Measurements from ENCODE around the gene ZNF195.
A peak's percentile ranks its signal among the peaks of the same experiment; 100 is the strongest.
"Not testable (repeated sequence)": the region's sequence is repeated elsewhere in the genome, so short reads cannot be mapped to it uniquely, and the experiment has no call there.

ZNF195 gene

DNA sequence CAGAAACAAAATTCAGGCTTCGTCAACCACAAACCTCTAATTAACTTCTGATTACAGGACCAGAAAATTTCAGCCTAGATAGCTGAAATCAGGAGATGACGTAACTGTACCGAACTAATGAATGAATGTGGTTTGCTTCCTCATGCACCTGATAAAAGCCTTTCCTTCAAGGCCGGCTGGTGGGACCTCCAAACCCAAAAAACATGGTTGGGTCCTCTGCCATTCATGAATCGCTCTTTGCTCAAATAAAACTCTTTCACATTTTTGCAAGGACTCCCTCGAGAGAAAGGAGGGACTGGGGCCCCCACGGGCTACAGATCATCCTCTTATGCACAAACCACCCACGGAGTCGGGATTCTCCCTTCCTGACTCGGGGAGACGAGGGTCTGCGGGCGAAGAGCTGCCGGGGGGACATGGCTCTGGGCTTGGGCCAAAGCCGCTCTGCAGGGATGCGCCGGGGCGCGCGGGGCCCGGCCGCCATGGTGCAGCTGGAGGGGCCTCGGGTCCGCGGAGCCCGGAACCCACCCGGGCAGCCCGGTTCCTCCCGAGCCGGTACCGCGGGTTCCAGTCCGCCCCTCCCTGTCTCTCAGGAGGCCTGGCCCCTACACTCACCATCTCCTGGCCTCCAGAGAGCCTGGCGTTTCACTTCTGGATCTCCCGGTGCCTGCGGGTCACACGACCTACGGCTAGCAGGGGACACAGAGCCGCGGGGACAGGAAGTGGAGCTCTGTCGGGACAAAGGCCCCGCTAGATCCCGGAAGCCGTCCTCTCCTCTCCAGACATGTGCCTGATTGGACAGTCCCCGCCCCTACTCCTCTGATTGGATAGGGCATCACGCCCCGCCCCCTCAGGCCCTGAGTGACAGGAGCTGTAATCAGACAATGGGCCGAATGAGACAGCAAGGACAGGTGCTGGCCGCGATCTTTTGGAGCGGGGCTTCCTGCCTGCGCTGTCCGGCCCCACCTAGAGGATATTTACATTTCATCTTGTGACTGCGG is at the start of gene ZNF195:
Gene ZNF195 (minus strand): TSS at position 721 of the 998 bp plus-strand sequence. CDS start 106 bp downstream, at position 615.
- DNase-seq: peak; percentile 95 to 97

DNA sequence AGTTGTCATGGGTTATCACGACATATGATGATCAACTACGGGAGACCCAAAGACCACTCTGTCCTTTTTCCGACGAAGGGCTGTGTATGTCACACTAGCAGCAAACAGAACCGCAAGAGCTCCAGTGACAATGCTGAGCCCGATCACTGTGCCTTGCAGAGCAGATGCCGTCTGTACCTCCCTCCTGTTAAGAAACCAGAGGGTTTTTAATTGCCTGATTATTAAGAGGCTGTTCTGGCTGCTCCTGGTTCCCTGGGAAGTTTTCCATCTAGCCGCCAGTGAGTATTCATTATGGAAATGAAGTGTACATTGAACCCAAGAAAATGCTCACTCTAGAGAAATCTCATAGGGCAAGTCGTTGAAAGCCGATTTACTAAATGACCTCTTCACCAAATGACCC is 49.1 kb upstream of the ZNF195 start:
- not testable (repeated sequence) for DNase-seq

DNA sequence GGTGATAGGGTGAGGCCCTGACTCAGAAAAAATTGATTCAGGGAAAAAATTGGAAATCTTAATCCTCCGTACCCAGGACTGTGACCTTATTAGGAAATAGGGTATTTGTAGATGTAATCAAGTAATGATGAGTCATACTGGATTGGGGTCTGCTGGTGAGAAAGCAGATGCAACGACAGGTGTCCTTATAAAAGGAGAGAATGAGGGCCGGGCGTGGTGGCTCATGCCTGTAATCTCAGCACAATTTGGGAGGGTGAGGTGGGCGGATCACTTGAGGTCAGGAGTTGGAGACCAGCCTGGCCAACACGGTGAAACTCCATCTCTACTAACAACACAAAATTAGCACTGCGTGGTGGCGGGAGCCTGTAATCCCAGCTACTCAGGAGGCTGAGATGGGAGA is 47.6 kb upstream of the ZNF195 start:
- not testable (repeated sequence) for DNase-seq

DNA sequence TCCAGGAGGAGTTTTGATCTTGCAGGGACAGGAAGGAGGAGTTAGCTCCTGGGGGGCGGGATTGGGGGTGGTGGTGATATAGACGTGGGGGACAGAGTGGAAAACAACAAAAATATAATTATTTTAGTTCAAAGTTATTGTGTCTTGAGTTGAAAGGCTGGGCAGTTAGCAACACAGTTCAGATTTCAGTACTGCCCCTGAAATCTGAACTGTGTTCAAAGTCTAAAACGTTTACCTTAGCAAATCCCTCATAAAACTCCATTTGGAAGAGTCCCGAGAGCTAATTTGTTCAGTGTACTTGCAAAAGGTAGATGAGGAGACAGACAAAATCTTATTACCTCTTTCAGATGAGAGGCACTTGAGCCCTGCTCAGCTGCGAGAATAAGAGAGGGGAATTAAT is 45.0 kb upstream of the ZNF195 start:
- DNase-seq: not testable (repeated sequence)

DNA sequence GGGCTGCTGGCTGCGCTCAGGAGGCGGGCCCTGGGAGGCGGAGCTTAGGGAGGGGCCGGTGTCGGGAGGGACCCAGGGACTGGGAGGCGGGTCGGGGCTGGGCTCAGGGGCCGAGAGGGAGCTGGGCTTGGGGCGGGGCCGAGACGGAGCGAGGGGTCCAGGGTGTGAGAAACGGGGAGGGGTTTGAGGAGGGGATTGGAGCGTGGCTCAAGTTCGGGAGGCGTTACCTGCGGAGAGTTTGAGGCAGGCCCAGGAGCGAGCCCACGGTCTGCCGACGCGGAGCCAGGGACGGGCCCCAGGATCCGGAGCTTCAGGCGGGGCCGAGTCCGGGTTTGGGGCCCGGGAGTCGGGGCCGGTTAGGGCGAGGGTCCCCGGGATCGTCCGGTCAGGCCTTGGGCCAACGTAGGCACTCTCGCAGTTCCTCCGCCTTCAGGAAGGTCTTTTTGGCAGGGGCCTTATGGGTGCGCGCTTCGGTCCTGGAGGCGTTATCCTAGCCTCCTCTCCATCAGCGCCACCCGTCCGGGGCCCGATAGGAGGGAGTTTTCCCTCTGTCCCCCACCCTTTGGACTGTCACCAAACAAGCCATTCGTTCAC is 44.3 kb upstream of the ZNF195 start:
- not testable (repeated sequence) for DNase-seq

DNA sequence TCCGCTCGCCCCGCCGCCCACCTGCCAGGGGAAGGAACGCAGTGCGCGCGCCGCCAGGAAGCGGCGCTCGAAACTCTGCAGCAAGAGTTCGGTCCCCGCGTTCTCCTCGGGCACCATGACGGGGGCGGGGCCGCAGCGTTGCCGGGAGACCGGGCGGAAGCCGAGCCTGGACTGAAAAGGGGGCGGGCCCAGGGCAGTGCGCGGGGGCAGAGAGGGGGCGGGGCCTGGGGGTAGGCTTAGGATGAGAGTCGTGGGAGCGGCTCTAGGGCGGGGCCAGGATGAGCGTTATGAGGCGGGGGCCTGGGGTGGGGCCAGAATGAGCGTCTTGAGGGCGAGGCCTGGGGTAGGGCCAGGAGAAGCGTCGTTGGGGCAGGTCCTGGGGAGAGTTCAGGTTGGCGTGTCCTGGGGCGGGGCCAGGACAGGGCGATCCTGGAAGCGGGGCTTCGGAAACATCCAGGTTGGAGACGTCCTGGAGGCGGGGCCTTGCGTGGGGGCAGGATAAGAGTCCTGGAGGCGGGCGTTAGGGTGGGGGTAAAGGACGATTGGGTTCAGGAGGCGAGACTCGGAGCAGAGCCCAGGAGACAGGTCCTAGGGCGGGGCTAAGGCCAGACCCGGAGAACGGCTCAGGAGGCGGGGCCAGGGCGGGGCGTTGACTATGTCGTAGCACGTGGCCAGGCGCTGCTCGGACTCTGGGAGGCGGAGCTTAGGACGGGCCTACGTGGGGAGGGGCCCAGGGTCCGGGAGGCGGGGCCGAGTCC is 43.6 kb upstream of the ZNF195 start:
- DNase-seq: peak; percentile 73 to 80

DNA sequence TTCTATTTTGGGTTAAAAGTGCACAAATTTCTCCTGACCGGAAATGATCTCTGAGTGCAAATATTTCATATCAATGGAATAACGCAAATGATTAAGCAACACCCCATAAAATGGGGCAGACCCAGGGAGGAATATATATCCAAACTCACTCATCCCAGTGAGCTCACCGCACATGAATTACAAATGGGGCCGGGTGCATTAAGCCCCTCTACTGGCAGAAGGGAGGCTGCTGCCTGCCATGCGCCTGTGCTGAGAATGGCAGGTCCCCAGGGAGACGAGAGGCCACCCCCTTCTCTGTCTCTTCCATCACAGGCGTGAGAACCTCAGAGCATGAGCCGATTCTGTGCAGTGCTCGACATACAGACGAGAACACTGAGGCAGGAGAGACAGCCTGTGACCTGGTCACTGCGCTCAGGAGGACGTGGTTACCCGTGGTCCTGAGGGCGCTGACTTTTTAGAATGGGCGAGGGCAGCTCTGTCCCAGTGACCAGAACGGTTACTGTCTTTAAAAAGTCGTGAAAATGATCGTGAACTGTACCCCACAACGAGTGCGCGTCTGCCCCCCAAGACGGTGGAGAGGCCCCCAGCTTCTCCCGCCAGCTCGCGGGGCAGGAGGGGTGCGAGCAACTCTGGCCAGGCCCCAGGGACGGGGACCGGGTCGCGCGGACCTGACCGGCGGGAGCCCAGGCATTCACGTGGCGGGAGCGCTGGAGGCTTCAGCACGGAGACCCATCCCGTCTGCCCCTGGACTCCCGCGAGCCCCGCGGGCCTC is 42.8 kb upstream of the ZNF195 start:
- DNase-seq: not testable (repeated sequence)

DNA sequence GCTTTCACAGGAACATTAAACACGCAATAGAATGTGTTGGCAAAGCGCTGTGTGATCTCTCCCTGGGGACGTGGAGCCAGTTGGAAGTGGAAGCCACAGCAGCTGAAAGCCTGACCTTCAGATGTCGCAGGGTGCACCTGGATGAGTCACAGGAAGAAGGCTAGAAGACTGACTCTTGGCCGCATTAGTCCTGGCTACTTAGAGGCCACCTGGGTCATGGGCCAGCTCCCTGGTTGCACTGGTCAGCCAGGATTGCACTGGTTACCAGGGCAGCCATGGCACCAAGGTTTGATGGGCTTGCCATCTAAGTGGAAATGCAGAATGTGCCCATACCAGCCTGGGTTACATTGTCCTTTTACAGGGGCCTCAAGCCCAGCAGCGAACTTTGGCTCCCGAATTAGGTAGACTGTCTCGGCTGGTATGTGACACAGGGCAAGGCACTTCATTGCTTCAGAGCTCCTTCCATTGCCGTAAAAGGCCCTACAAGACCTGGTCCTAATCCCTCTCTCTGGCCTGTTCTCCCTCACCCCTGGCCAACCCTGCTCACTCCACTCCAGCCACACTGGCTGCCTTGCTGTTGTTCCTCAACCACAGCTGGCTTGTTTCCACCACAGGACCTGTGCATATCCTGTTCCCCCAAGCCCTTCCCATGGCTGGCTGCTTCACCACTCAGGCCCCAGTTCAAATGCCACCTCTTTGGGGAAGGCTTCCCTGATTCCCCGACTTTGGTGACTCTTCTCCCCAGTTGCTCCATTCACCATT is 41.5 kb upstream of the ZNF195 start:
- not testable (repeated sequence) for DNase-seq

DNA sequence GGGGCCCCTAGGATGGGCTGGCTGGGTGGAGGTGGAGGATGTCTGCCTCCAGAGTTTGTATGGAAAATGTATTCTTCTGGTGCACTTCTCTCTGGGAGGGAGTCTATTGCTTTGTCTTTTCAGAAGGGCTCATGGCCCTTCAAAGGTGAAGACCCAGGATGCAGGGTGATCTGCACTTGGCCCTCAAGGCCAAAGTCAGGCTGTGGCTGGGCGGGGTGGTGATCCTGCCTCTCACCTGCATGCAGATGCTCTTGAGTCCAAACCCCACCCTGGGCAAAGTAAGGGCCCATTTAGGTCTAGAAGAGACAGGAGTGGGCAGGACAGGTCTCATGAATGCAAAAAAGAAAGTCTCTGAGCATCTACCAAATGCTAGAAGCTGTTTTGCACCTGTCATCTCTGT is 40.5 kb upstream of the ZNF195 start:
- DNase-seq: not testable (repeated sequence)

DNA sequence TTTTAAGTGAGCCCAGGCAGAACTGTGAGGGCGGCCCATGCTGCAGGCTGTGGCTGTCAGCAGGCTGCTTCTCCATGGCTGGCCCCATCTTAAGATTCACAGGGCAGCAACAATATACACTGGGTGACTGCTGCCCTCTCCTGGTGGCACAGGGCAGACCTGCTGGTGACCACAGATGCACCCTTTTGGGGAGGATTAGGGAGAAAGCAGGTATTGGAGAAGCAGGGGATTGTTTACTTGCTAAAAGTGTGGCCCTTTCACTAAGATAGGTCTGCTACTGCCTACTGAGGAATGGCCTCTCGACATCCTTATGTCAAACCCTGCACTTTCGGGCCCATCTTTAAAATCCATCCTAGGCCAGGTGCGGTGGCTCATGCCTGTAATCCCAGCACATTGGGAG is 38.1 kb upstream of the ZNF195 start:
- DNase-seq: not testable (repeated sequence)

DNA sequence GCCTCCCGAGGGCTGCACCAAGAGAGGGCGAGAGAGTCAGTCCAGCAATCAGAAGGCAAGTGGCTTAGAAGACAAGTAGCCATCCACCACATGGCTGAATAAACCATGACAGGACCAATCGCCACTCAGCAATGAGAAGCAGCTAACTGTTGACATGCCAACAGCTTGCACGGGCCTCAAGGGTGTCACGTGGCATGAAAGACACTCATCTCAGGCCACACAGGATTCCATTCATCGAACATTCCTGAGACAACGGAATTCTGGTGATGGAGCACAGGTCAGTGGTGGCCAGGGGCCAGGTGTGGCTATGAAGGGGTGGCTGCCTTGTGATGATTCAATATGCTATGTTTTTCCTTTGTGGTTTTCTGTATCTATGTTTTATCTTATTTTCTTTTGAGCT is 36.4 kb upstream of the ZNF195 start:
- not testable (repeated sequence) for DNase-seq

DNA sequence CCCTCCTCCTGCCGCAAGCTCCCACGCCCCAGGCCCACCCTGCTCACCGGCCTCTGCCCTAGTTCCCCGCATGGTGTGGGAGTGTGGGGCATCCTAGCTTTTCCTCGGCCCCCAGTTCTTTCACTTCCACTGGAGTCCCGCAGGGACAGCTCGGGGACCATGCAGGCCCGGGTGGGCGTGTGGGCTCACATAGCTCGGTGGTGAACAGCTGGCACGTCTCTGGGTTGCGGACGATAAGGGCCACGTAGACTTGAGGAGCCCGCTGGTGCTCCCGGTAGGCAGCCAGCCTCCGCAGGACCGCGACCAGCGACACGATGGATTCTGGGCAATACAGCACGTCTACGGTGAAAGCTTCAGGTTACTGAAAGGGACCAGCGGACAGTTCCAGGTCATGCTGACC is 34.7 kb upstream of the ZNF195 start:
- DNase-seq: not testable (repeated sequence)

DNA sequence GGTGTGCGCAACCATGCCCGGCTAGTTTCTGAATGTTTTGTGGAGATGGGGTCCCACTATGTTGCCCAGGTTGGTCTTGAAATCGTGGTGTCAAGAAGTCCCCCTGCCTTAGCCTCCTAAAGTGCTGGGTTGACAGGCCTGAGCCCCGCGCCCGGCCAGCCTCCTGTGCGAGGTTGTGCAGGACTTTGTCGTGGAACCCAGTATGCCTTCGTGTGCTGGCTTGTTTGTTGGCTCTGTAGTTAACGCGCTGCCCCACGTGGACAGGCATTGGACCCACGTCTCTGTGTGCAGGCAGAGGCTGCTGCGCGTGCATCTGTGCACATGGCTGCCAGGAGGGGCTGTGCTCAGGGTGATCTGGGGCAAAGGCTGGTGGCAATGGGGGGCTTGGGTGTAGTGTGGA is 33.9 kb upstream of the ZNF195 start:
- no peak for DNase-seq

DNA sequence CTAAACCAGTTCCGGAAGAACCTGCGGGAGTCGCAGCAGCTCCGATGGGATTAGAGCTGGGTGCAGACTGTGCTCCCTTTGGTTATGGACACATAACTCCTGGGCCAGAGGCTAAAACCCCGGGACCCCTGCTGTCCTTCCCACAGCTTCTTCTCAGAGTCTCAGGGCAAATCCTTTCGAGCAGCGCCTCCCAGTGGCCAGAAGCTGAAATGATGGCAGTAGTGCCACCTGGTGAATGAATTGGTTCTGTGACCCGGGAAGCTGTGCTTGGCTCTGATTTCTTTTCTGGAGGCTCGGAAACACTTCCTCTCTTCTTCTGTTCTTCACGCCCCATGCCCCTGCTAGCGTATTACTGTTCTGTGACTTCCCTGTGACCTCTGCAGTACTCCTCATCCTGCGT is 29.8 kb upstream of the ZNF195 start:
- DNase-seq: not testable (repeated sequence)

DNA sequence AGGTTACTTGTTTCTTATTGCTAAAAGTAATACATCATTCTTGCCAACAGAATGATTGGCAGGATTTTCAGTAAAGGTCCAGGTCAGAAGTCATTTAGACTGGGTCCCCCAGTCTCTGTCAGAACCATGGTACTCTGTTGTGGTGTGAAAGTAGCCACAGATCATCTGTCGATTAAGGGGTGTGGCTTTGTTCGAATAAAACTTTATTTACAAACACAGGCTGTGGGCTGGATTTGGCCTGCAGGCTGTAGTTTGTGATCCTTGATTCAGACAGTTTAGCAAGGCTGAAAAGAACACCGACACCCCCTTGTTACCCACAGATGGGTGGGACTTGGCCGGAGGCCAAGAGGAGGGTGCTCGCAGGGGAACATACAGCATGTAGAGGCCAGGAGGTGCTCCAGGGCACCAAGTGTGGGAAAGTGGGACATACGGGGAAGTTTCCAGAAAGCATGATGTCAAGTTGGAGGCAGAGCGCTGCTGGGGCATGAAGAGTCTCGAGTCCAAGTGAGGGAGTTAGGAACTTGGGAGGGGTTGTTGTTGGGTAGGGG is 29.2 kb upstream of the ZNF195 start:
- not testable (repeated sequence) for DNase-seq

DNA sequence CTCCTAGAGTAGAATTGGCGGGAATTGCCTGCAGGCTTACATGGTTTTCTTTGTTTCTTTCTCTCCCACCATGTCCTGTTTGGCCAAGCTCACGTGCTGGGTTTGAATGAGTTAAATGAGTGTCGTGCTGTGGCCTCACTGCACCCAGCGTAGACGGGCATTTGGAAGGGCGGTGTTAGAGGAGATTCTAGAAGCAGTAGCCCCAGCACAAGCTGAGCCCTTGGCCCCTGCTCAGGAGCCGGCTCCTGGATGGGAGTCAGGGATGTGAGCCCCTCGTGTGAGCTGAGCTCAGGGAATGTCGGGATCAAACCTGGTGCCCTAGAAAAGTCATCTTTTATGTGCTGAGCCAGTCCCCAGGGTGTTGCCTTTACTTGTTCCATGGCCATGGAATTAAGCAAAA is 28.0 kb upstream of the ZNF195 start:
- DNase-seq: not testable (repeated sequence)

DNA sequence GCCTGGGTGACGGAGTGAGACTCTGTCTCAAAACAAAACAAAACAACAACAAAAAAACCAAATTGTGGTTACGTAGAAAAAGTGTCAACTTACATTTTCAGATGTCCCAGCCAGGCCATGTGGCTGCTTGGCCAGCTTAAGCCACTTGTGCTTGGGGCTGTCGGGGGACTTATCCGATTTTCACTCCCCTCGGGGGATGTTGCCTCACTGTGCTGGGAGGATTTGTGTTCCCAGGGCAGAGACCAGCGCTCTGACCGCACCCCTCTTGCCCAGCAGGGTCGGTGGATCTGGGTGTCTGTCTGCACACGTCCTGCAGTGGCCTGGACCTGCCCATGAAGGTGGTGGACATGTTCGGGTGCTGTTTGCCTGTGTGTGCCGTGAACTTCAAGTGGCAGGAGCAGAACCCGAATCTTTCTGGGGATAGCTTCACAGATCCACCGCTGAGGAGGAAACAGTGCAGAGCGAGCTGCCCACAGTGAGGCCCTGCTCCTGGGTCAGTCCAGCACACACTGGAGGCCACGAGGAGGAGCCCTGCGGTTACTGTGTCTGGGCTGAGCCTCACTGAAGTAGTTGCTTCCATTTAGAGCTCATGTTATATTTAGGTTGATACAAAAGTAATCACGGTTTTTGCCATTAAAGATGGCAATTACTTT is 27.4 kb upstream of the ZNF195 start:
- DNase-seq: not testable (repeated sequence)

DNA sequence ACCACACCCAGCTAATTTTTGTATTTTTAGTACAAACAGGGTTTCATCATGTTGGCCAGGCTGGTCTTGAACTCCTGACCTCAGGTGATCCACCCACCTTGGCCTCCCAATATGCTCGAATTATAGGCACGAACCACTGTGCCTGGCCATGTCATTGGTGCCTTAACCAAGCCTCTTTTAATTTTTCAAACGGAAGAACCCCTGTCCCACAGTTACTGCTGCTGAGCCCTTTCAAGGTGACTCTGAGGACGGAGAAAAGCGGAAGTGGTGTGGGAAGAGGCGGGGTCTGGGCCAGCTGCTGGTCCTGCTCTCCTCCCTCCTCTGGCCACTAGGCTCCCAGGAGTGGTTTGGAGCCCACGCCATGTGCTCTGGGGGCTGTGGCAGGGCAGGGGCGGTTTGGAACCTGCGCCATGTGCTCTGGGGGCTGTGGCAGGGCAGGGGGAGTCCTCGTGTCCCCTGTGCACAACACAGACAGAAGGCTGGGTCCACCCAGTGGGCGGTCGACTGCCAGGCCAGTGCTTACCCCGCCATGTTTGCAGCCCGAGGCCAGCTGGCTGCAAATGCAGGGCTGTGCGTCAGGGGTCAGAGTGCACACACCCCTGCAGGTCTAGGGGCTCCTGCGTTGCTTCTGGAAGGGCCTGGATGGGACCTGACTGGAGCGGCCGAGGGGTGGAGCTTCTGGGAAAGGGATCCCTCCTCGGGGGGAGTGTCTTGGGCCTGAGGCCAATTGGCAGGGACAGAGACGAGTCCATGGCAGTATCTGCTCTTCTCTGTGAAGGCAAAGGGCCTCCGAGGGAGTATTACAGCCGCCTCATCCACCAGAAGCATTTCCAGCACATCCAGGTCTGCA is 25.4 kb upstream of the ZNF195 start:
- DNase-seq: not testable (repeated sequence)

DNA sequence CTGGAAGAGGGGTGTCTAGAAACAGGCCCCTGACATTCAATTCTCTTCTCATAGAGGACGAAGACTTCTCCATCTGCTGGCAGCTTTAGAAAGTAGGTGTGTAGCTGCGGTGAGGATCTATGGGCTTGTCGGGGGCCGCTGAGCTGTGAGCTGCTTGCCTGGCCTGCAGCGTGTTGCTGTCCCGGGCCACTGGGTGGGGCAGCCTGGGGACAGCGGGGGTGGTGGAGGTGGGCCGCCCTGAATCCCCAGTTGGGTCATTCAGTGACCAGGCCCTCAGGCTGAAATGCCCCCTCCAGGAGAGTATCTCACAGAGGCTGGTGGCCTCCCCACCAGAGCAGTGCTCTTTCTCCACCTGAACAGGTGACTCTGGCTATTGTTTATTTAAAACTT is 23.9 kb upstream of the ZNF195 start:
- not testable (repeated sequence) for DNase-seq

Measured in cerebellar nuclear complex (tissue), 1 donor.